Osteocyte (in vitro differentiated cells): ENCODE results near the gene EMILIN1. TPM values are rescaled to one million over a fixed set of nuclear protein-coding genes. Genes with fewer than 3 reads are reported as not detected.

ENCODE experiments used
- DNase-seq: peaks from one replicate; pipeline ENCODE4 v3.0.0; 2021; ENCODE audit warnings: mixed read lengths; ENCODE audit not compliant: unreplicated experiment; ENCODE audit errors: extremely low spot score
- H3K27ac Mint-ChIP-seq: one replicate; pipeline ENCODE4 v1.8.0; 2021; ENCODE audit warnings: mild to moderate bottlenecking, mixed read lengths; ENCODE audit not compliant: unreplicated experiment
- H3K27me3 Mint-ChIP-seq: one replicate; pipeline ENCODE4 v1.8.0; 2021; ENCODE audit warnings: mixed read lengths; ENCODE audit not compliant: unreplicated experiment
- H3K36me3 Mint-ChIP-seq: one replicate; pipeline ENCODE4 v1.8.0; 2021; ENCODE audit warnings: mixed read lengths; ENCODE audit not compliant: unreplicated experiment
- H3K4me1 Mint-ChIP-seq: one replicate; pipeline ENCODE4 v1.8.0; 2021; ENCODE audit warnings: mixed read lengths; ENCODE audit not compliant: unreplicated experiment
- H3K4me3 Mint-ChIP-seq: one replicate; pipeline ENCODE4 v1.8.0; 2021; ENCODE audit warnings: mild to moderate bottlenecking, moderate library complexity, mixed read lengths; ENCODE audit not compliant: unreplicated experiment
- H3K9me3 Mint-ChIP-seq: one replicate; pipeline ENCODE4 v1.8.0; 2021; ENCODE audit warnings: mixed read lengths; ENCODE audit not compliant: unreplicated experiment
- total RNA-seq: library from RNA; stranded (reverse); gene quantifications from 2 replicates; pipeline ENCODE4 v1.2.1, GENCODE V29; 2021
- TF ChIP-seq, protein P1 (sequence below): fragments of 200-600 bp; sonication (generic); IDR thresholded peaks from 2 replicates; pipeline ENCODE4 v1.5.0; 2021; ENCODE audit warnings: antibody characterized with exemption, mild to moderate bottlenecking, moderate library complexity

The EMILIN1 gene
- total RNA-seq, 1 donor from 2014 or later: 206 TPM

DNA sequence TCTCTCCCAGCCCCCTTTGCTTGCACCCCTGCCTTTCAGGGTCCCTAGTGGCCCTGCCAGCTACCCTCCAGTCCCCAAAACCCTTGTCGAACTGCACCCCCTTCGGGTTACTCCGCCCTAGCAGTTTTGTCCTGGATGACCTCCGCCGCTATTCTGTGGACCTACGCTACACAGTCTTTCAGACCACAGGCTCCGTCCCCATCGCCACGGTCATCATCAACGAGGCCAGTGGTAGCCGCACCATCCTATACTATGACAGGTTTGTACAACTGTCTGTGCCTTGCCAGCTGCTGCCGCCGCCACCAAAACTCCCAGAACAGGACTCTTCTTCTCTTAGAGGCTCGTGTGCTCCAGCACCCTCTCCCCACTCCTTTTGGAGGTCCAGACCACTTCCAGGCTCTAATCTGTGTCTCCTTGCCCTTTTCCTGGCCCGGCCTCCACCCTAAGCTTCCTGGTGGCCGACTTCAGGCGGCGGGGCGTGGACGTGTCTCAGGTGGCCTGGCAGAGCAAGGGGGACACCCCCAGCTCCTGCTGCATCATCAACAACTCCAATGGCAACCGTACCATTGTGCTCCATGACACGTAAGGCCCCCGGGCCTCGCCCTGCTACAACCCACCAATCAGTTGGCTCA, 16.1 kb downstream of the EMILIN1 start:
- H3K36me3 Mint-ChIP-seq: no peaks in the 10 kb centered on the region
- H3K27ac Mint-ChIP-seq: no peak overlapping the region
- TF ChIP-seq, protein P1, sequence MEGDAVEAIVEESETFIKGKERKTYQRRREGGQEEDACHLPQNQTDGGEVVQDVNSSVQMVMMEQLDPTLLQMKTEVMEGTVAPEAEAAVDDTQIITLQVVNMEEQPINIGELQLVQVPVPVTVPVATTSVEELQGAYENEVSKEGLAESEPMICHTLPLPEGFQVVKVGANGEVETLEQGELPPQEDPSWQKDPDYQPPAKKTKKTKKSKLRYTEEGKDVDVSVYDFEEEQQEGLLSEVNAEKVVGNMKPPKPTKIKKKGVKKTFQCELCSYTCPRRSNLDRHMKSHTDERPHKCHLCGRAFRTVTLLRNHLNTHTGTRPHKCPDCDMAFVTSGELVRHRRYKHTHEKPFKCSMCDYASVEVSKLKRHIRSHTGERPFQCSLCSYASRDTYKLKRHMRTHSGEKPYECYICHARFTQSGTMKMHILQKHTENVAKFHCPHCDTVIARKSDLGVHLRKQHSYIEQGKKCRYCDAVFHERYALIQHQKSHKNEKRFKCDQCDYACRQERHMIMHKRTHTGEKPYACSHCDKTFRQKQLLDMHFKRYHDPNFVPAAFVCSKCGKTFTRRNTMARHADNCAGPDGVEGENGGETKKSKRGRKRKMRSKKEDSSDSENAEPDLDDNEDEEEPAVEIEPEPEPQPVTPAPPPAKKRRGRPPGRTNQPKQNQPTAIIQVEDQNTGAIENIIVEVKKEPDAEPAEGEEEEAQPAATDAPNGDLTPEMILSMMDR: no peak
- H3K4me1 Mint-ChIP-seq: peaks cover 4% of the 10 kb centered on the region
- no peak for DNase-seq
- no peaks in the 10 kb centered on the region for H3K27me3 Mint-ChIP-seq
- no peak overlapping the region for H3K4me3 Mint-ChIP-seq
- H3K9me3 Mint-ChIP-seq: no peaks in the 10 kb centered on the region

DNA sequence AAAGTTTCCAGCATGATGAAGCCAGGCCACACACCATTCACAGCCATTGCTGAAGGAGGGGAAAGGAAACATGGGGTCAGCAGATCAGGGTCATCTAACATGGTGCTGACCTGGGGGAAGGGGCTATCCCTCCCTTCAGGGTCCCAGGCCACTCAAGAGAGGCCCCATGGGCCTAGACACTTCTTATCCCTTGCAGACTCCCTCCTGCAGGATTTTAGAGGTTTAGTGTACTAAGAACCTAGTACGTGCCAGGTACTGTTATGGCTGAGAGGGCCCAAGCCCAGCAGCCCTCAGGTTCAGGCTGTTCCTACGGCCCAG, 17.0 kb downstream of the EMILIN1 start:
- Mint-ChIP-seq H3K9me3 (no peaks in the 10 kb centered on the region), H3K4me3 (no peak overlapping the region), H3K27ac (no peak overlapping the region), H3K4me1 (peaks cover 4% of the 10 kb centered on the region), H3K36me3 (no peaks in the 10 kb centered on the region), H3K27me3 (no peaks in the 10 kb centered on the region)
- TF ChIP-seq, protein P1: no peak
- no peak for DNase-seq

DNA sequence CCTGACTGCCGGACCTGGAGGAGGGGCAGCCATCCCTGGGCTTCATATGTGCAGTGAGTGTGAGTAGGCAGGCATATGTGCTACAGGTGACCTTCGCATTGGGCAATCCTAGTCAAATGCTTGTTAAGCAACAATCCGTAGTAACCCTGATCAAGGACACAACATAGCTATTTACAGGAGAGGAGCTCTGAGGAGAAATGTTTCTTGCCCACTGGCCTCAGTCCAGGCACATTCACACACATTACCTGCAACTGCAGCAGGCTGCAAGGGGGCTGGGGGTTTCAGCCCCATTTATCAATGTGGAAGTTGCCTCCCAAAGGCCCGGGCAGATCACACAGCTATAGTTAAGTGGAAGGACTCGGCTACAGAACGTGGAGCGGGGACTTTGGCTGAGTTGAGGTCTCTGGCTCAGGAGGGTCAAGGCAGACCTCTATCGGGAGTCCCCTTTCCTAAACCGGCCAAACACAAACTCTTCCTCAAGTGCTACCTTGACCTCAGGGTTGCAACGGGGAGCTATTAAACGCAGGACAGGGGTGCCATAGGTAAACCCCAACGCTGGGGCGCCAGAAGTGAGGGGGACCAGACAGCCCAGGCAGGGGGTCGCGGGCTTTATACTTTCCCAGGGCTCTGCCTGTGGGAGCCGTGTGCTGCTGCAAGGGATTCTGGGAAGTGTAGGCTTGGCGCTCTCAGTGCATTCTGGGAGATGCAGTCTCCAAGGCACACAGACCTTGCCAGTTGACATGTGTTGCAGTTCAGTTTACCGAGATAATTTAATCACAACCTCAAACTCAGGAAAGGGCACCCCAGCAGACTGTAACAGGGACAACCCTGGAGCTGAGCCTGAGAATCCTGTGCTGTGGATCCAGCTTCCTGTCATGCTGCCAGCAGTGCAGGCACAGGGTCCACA, 17.6 kb downstream of the EMILIN1 start:
- DNase-seq: peak; percentile 79
- peaks cover 4% of the 10 kb centered on the region for H3K4me1 Mint-ChIP-seq
- H3K27me3 Mint-ChIP-seq: no peaks in the 10 kb centered on the region
- no peaks in the 10 kb centered on the region for H3K36me3 Mint-ChIP-seq
- H3K27ac Mint-ChIP-seq: no peak overlapping the region
- H3K4me3 Mint-ChIP-seq: peak overlapping the region; percentile 59
- TF ChIP-seq, protein P1: no peak
- no peaks in the 10 kb centered on the region for H3K9me3 Mint-ChIP-seq

DNA sequence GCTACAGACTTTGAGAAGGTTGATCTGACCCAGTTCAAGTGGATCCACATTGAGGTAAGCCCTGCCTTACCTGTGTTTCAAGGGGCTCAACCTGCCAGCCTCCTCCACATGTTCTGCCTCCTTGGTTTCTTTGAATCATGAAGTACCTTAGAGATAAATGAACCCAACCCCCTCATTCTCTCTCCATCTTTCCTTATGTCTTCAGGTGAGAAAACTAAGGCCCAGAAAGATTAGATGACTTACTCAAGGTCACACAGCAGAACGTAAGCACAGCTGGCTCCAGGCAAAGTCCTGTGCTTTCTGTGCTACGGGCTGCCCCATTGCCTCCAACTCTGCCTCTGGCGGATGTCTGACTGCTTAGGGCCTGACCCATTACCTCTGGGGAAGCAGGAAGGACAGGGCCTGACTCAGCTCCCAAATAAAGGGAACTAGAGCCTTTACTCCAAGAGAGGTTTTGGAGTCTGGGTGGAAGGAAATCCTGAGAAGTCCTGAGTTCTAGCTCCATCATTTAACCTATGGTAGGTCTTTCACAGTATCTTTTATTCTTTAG, 18.4 kb downstream of the EMILIN1 start:
- peaks cover 3% of the 10 kb centered on the region for H3K27me3 Mint-ChIP-seq
- no peak overlapping the region for H3K4me3 Mint-ChIP-seq
- no peak for DNase-seq
- H3K9me3 Mint-ChIP-seq: no peaks in the 10 kb centered on the region
- peaks cover 4% of the 10 kb centered on the region for H3K4me1 Mint-ChIP-seq
- TF ChIP-seq, protein P1: no peak
- H3K27ac Mint-ChIP-seq: no peak overlapping the region
- no peaks in the 10 kb centered on the region for H3K36me3 Mint-ChIP-seq

DNA sequence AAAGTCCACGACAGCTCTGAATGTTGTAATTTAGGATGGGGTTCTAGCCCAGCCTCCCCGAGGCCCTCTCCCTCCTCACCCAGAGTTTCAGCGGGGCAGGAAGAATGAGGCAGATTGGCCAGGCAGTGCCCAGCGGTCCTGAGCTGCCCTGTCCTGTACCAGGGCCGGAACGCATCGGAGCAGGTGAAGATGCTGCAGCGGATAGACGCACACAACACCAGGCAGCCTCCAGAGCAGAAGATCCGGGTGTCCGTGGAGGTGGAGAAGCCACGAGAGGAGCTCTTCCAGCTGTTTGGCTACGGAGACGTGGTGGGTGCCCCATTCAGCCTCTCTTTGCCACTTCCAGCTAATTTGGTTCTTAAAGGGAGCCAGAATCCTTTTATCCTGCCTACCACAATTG, 18.9 kb downstream of the EMILIN1 start:
- DNase-seq: no peak
- Mint-ChIP-seq H3K36me3 (no peaks in the 10 kb centered on the region), H3K27ac (no peak overlapping the region), H3K4me3 (no peak overlapping the region), H3K9me3 (no peaks in the 10 kb centered on the region), H3K4me1 (peaks cover 4% of the 10 kb centered on the region), H3K27me3 (peaks cover 5% of the 10 kb centered on the region)
- TF ChIP-seq, protein P1: no peak
